ENCODE results near the gene BICDL1. TPM values are rescaled to one million over a fixed set of nuclear protein-coding genes. Genes with fewer than 3 reads are reported as not detected.

BICDL1 gene
- total RNA-seq, 1 donor from 2014 or later, result 7.4 TPM

DNA sequence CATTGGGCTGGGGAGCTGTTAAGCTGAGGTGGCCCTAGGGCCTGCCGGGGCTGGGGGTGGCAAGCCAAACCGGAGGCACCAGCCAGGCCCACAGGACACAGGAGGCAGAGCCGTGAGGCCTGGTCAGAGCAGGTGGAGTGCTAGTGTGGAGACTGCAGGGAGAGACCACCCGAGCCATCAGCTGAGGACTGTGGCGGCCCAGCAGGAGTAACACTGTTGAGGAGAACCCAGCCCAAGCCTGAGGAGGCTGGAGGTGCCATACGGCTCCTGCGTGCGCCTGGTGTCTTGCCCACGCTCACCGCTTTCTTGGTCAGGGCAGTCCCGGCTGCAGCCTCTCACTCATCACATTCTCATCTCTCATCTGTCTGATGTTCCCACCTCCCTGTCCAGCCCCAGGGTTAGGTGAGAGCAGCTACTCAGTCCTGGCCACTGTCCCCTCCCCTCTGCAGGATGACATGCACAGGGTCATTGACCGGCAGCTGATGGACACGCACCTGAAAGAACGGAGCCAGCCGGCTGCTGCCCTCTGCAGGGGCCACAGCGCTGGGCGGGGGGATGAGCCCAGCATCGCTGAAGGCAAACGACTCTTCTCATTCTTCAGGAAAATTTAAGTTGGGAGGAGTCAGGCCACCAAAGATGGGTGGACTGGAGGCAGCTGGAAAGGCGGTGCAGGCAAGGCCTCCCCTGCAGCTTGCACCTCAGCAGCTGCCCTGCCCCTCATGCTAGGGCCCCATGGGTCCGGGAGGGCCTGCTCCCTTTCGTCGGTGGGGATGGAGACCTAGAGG, 103.7 kb downstream of the BICDL1 start:
- no peaks in the 10 kb centered on the region for H3K27me3 Mint-ChIP-seq
- no peak for DNase-seq (ENCODE audit: extremely low spot score, unreplicated experiment)
- TF ChIP-seq, protein P1, sequence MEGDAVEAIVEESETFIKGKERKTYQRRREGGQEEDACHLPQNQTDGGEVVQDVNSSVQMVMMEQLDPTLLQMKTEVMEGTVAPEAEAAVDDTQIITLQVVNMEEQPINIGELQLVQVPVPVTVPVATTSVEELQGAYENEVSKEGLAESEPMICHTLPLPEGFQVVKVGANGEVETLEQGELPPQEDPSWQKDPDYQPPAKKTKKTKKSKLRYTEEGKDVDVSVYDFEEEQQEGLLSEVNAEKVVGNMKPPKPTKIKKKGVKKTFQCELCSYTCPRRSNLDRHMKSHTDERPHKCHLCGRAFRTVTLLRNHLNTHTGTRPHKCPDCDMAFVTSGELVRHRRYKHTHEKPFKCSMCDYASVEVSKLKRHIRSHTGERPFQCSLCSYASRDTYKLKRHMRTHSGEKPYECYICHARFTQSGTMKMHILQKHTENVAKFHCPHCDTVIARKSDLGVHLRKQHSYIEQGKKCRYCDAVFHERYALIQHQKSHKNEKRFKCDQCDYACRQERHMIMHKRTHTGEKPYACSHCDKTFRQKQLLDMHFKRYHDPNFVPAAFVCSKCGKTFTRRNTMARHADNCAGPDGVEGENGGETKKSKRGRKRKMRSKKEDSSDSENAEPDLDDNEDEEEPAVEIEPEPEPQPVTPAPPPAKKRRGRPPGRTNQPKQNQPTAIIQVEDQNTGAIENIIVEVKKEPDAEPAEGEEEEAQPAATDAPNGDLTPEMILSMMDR (conservative IDR thresholded peaks at IDR 0.05), result no peak
- peaks cover 7% of the 10 kb centered on the region for H3K36me3 Mint-ChIP-seq
- no peak overlapping the region for H3K27ac Mint-ChIP-seq
- H3K4me1 Mint-ChIP-seq (ENCODE audit: unreplicated experiment), result peaks cover 18% of the 10 kb centered on the region
- no peak overlapping the region for H3K4me3 Mint-ChIP-seq
- H3K9me3 Mint-ChIP-seq, result no peaks in the 10 kb centered on the region

DNA sequence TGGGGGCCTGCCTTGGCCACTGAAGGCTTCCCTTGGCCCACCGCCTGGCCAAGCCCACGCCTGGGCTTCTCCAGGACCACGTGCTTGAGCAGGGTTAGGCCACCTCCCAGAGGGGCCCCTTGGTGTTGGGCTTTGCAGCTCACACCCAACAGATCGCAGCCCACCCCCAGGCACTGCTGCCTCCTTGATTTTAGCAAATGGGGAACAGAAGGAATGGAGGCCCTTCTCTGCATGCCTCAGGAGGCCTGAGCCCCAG, 104.2 kb downstream of the BICDL1 start:
- Mint-ChIP-seq H3K36me3 (peaks cover 7% of the 10 kb centered on the region), H3K4me3 (no peak overlapping the region), H3K9me3 (no peaks in the 10 kb centered on the region), H3K27me3 (no peaks in the 10 kb centered on the region), H3K4me1 (ENCODE audit: unreplicated experiment) (peaks cover 18% of the 10 kb centered on the region), H3K27ac (no peak overlapping the region)
- TF ChIP-seq, protein P1 (conservative IDR thresholded peaks at IDR 0.05), result no peak
- DNase-seq (ENCODE audit: extremely low spot score, unreplicated experiment), result no peak

GRCh38 chr12:120093592-120094355, 104.7 kb downstream of the BICDL1 start:
- no peaks in the 10 kb centered on the region for H3K9me3 Mint-ChIP-seq
- TF ChIP-seq, protein P1 (conservative IDR thresholded peaks at IDR 0.05), result no peak
- no peak overlapping the region for H3K27ac Mint-ChIP-seq
- H3K27me3 Mint-ChIP-seq, result no peaks in the 10 kb centered on the region
- no peak for DNase-seq (ENCODE audit: extremely low spot score, unreplicated experiment)
- H3K4me3 Mint-ChIP-seq, result no peak overlapping the region
- peaks cover 7% of the 10 kb centered on the region for H3K36me3 Mint-ChIP-seq
- H3K4me1 Mint-ChIP-seq (ENCODE audit: unreplicated experiment), result peaks cover 18% of the 10 kb centered on the region

DNA sequence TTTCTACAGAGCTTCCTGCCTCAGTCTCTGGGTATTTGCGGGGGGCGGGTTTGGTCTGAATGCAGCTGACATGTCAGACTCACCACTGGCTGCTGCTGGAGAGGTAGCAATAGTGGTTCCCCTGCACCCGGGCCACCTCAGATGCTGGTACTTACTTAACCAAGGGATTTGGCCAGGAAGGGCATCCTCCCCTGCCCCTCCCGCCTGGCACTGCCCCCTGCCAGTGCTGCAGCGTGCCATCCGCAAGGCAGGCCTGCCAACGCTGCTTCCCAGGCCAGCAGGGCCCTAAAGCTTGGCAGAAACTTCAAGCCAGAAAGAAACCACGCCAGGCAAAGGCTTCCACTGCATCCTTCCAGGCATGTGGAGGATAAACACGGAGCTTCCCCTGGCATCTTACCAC, 105.4 kb downstream of the BICDL1 start:
- Mint-ChIP-seq H3K4me1 (ENCODE audit: unreplicated experiment) (peaks cover 18% of the 10 kb centered on the region), H3K4me3 (no peak overlapping the region), H3K27ac (no peak overlapping the region), H3K36me3 (peaks cover 7% of the 10 kb centered on the region), H3K9me3 (no peaks in the 10 kb centered on the region), H3K27me3 (no peaks in the 10 kb centered on the region)
- TF ChIP-seq, protein P1 (conservative IDR thresholded peaks at IDR 0.05), result no peak
- DNase-seq (ENCODE audit: extremely low spot score, unreplicated experiment), result no peak

DNA sequence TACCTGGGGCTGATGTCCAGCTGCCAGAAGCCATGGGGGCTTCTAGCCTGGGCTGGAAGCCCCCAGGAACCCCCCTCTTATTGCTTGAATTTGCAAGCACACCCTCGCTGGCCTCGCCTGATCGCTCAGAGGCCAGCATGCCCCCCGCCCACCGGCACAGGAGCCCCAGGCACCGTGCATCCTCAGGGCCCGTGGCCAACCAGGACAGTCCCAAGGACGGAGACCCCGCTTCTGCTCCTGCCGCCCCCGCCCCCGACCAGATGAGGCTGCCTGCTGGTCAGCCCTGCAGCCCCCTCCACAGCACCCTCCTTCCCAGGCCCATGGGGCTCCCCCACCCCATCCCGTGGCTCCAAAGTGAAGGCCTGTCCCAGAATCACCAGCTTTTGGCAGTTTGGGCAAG, 106.3 kb downstream of the BICDL1 start:
- Mint-ChIP-seq H3K27ac (no peak overlapping the region), H3K27me3 (no peaks in the 10 kb centered on the region), H3K4me1 (ENCODE audit: unreplicated experiment) (peaks cover 18% of the 10 kb centered on the region)

More for the DNA sequence above, 106.3 kb downstream of the BICDL1 start:
- no peaks in the 10 kb centered on the region for H3K9me3 Mint-ChIP-seq
- no peak for DNase-seq (ENCODE audit: extremely low spot score, unreplicated experiment)
- TF ChIP-seq, protein P1 (conservative IDR thresholded peaks at IDR 0.05), result no peak
- H3K4me3 Mint-ChIP-seq, result no peak overlapping the region
- H3K36me3 Mint-ChIP-seq, result peaks cover 7% of the 10 kb centered on the region
